ENCODE measurements around the gene AFF1. TPM values are rescaled to one million over a fixed set of nuclear protein-coding genes. Genes with fewer than 3 reads are reported as not detected.

Gene AFF1
- total RNA-seq, 1 experiment from 2014 or later = 23.9 TPM

DNA sequence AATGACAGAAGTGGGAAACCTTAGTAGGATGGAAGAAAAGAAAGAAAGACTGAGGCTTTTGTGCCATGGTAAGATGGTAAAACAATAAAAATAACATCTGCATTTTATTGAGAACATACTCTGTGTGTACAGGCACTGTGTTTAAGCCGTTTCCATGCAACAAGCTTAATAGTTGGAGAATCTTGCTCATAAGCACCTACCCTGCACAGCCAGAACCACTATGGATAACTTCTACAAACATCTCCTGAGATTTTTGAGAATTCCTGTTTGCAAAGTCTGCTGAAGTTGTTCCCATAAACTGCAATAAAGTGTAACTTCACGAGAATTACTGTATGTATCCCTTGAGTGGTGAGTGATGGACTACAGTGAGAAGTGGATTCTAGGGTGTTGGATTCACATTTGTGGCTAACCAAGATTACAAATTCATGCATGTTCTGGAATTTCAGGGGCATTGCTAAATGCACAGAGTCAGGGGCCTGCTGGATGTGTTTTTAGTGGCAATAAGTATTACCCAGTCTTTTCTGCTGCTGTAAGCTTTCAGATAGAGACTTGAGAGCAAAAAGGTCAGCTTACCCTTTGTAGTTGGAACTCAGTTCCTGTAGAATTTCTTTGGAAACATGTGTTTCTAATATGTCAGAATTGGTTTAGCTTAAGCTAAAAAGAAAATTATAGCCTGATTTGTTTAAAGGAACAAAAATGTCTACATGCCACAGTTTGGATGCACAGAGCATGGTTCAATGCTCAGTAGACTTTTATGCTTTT lies 132.5 kb downstream of the AFF1 start:
- DNase-seq (ENCODE audit: low read depth, low spot score) (no peak), ATAC-seq (no peak)
- Histone ChIP-seq H3K4me1 (ENCODE audit: control insufficient read depth, insufficient read depth, low read length) (no peaks in the 10 kb centered on the region; the same call in 1 of the 2 replicates), H3K27ac (ENCODE audit: low read length) (no peak overlapping the region), H3K9me3 (ENCODE audit: control insufficient read depth, insufficient read depth, low read depth, low read length) (no peaks in the 10 kb centered on the region), H3K4me3 (ENCODE audit: low read depth in 2 of 2, low read length in 2 of 2) (no peak overlapping the region), H3K27me3 (ENCODE audit: control insufficient read depth, insufficient read depth, low read length) (no peaks in the 10 kb centered on the region), H3K36me3 (ENCODE audit: control insufficient read depth, insufficient read depth, low read length) (no peaks in the 10 kb centered on the region)
- TF ChIP-seq SIN3A (IDR thresholded peaks at IDR 0.05; ENCODE audit: borderline replicate concordance, insufficient read depth, low read depth, low read length) (no peak), POLR2AphosphoS5 (IDR thresholded peaks at IDR 0.05; ENCODE audit: low read depth, low read length) (no peak), TCF7L2 (IDR thresholded peaks at IDR 0.05; ENCODE audit: low read depth, low read length) (no peak)
- TF ChIP-seq, protein P1, sequence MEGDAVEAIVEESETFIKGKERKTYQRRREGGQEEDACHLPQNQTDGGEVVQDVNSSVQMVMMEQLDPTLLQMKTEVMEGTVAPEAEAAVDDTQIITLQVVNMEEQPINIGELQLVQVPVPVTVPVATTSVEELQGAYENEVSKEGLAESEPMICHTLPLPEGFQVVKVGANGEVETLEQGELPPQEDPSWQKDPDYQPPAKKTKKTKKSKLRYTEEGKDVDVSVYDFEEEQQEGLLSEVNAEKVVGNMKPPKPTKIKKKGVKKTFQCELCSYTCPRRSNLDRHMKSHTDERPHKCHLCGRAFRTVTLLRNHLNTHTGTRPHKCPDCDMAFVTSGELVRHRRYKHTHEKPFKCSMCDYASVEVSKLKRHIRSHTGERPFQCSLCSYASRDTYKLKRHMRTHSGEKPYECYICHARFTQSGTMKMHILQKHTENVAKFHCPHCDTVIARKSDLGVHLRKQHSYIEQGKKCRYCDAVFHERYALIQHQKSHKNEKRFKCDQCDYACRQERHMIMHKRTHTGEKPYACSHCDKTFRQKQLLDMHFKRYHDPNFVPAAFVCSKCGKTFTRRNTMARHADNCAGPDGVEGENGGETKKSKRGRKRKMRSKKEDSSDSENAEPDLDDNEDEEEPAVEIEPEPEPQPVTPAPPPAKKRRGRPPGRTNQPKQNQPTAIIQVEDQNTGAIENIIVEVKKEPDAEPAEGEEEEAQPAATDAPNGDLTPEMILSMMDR (IDR thresholded peaks at IDR 0.05) = no peak
- TF ChIP-seq, protein P2, sequence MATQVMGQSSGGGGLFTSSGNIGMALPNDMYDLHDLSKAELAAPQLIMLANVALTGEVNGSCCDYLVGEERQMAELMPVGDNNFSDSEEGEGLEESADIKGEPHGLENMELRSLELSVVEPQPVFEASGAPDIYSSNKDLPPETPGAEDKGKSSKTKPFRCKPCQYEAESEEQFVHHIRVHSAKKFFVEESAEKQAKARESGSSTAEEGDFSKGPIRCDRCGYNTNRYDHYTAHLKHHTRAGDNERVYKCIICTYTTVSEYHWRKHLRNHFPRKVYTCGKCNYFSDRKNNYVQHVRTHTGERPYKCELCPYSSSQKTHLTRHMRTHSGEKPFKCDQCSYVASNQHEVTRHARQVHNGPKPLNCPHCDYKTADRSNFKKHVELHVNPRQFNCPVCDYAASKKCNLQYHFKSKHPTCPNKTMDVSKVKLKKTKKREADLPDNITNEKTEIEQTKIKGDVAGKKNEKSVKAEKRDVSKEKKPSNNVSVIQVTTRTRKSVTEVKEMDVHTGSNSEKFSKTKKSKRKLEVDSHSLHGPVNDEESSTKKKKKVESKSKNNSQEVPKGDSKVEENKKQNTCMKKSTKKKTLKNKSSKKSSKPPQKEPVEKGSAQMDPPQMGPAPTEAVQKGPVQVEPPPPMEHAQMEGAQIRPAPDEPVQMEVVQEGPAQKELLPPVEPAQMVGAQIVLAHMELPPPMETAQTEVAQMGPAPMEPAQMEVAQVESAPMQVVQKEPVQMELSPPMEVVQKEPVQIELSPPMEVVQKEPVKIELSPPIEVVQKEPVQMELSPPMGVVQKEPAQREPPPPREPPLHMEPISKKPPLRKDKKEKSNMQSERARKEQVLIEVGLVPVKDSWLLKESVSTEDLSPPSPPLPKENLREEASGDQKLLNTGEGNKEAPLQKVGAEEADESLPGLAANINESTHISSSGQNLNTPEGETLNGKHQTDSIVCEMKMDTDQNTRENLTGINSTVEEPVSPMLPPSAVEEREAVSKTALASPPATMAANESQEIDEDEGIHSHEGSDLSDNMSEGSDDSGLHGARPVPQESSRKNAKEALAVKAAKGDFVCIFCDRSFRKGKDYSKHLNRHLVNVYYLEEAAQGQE (IDR thresholded peaks at IDR 0.05; ENCODE audit: insufficient read depth in 1 of 2, low read depth in 2 of 2, low read length in 1 of 2) = no peak
- BruUV-seq (replicated peaks) = no TSS peak
- POLR2A ChIA-PET = no interaction called here
- intact Hi-C loops (cut with micrococcal nuclease; ENCODE audit: unreplicated experiment) (no loop called here), in situ Hi-C loops (cut with HindIII; ENCODE audit: low pct_unique_long_range_greater_than_20kb, low sequenced_read_pairs) (no loop called here)
- CTCF ChIA-PET = interaction anchor here (0.7 kb wide), 1 partner anchor 1867 kb away, joined by 4 read pairs; no protein-coding TSS in a partner anchor

DNA sequence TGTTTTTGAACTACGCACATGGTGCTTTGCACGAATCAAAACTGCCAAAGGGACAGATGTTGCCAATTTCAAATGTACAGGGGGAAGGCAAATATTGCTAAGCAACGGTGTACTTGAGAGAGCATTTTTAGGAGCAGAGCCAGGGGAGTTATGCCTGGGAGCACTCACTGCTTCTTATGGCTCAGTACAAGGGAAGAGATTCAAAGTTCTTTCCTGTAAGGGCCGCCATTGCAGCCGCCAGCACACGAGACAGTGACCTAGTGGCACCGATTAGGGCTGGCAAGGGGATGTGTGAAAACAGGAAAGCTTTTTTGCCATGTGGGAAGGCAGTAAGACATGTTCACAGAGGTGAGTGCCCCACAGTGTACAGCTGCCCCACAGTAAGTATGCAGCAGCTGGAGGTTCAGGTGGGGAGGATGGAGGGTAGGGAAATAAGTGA lies 133.8 kb downstream of the AFF1 start:
- H3K4me1 ChIP-seq (ENCODE audit: control insufficient read depth, insufficient read depth, low read length) = no peaks in the 10 kb centered on the region; the same call in 1 of the 2 replicates
- BruUV-seq (replicated peaks) = no TSS peak
- no peak for TF ChIP-seq TCF7L2 (IDR thresholded peaks at IDR 0.05; ENCODE audit: low read depth, low read length)
- TF ChIP-seq, protein P1 (IDR thresholded peaks at IDR 0.05) = no peak
- TF ChIP-seq, protein P2 (IDR thresholded peaks at IDR 0.05; ENCODE audit: insufficient read depth in 1 of 2, low read depth in 2 of 2, low read length in 1 of 2) = no peak
- no peak for TF ChIP-seq POLR2AphosphoS5 (IDR thresholded peaks at IDR 0.05; ENCODE audit: low read depth, low read length)
- no peak for TF ChIP-seq SIN3A (IDR thresholded peaks at IDR 0.05; ENCODE audit: borderline replicate concordance, insufficient read depth, low read depth, low read length)
- no peaks in the 10 kb centered on the region for H3K9me3 ChIP-seq (ENCODE audit: control insufficient read depth, insufficient read depth, low read depth, low read length)
- DNase-seq (ENCODE audit: low read depth, low spot score) (no peak), ATAC-seq (no peak)
- no peak overlapping the region for H3K27ac ChIP-seq (ENCODE audit: low read length)
- POLR2A ChIA-PET = no interaction called here
- CTCF ChIA-PET = no interaction called here
- no peaks in the 10 kb centered on the region for H3K36me3 ChIP-seq (ENCODE audit: control insufficient read depth, insufficient read depth, low read length)
- no peak overlapping the region for H3K4me3 ChIP-seq (ENCODE audit: low read depth in 2 of 2, low read length in 2 of 2)
- no peaks in the 10 kb centered on the region for H3K27me3 ChIP-seq (ENCODE audit: control insufficient read depth, insufficient read depth, low read length)
- in situ Hi-C loops (cut with HindIII; ENCODE audit: low pct_unique_long_range_greater_than_20kb, low sequenced_read_pairs) = no loop called here
- intact Hi-C loops (cut with micrococcal nuclease; ENCODE audit: unreplicated experiment) = no loop called here

Measured in Panc1 (cell line).